HG02763 (cell line): Measurements from ENCODE around the gene TKFC.
"Not testable (repeated sequence)": the region's sequence is repeated elsewhere in the genome, so short reads cannot be mapped to it uniquely, and the experiment has no call there.

Experiments
- ATAC-seq: cut with Tn5 transposase; IDR thresholded peaks from one replicate; pipeline ENCODE4 v1.9.1; 2021; ENCODE audit warnings: mild to moderate bottlenecking, moderate library complexity; ENCODE audit not compliant: unreplicated experiment

Gene TKFC

DNA sequence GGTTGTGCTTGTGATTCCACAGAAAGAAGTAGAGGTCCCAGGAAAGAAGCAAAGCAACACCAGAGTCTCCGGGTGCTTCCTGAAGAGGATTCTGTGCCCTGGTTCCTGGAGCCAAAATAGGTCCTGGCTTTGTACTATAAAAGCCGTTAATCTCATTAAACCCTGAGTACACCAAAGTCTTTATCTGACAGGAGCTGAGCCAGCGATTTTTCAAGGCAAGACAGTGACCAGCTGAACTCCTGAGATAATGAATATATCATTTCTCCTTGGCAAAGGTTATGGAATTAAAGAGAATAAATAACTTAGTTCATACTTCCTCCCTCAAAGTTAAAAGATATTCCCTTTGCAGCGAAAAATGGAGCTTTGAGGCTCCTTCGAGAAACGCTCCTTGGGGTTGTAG is 34.4 kb downstream of the TKFC start:
- ATAC-seq: no peak

DNA sequence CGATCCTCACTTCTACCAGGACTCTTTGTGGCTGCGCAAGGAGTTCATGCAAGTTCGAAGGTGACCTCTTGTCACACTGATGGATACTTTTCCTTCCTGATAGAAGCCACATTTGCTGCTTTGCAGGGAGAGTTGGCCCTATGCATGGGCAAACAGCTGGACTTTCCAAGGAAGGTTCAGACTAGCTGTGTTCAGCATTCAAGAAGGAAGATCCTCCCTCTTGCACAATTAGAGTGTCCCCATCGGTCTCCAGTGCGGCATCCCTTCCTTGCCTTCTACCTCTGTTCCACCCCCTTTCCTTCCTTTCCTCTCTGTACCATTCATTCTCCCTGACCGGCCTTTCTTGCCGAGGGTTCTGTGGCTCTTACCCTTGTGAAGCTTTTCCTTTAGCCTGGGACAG is 35.6 kb downstream of the TKFC start:
- ATAC-seq: no peak

DNA sequence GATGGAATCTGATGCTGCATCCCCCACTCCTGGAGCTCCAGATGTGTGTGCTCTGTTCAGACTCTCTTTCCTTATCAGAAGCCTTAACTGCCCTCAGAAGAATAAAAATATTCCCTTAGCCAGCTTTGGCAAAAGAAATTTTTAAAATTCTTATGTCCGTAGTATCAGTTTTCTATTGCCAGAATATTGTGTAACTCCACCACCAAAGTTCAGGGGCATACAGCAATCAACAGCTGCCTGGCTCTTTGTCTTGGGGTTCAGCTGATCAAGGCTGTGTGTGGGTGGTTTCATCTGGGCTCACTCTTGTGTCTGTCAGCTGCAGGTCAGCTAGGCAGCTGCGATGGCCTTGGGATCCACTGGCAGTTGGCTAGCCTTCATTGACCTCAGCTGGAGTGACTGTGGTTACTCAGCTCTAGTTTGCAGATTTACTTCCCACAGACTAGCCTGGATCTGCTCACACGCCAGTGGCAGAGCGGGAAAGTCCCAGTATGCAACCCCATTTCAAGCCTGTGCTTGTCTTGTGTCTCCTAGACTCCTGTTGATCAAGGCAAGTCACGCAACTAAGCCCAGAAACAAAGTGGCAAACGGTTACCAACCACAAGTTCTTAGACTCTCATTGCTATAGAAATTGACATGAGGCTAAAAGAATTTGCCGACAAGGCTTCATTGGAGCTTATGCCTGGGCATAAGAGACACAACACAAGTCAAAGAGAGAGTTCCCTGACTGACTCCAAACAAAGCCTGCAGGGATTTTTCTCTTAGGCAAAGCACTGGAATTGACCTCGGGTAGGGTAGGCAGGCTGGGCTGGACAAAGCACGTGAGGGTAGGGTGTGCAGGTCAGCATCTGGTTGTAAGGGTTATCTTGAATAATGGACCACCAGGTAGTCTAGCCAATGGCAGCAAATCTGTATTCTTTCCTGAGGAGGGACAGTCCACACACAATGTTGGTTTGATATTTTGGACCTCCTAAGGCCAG is 36.6 kb downstream of the TKFC start:
- no peak for ATAC-seq

- ATAC-seq: no peak
Measured at GRCh38 chr11:61370349-61371005, 37.4 kb downstream of the TKFC start.

DNA sequence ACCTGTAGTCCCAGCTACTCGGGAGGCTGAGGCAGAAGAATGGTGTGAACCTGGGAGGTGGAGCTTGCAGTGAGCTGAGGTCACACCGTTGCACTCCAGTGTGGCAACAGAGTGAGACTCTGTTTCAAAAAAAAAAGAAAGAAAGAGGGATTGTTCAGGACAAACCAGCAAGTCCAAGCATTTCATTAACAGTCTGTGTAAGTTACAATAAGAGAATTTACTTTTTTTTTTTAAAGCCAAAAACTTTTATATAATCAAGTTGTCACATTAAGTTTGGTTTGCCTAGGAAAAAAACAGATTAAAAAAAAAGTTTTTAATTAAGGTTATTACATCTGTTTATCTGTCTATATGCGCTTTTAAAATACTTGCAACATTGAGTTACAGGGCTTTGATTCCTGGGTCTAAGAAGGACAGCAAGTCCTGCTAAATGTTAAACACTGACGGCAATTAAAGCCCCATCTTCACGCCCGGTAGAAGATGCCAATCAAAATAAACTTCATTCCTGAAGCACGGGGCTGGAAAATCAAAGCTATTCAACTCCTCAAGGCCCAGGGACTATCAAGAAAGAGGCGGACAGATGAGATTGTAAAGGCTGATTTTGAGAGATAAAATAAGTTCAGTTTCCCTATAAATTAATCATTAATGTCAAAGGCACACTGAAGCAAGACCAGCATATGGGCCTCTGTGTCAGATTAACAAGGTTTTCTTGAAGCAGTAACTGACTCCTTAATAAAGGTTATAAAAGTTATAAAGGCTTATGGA is 39.8 kb downstream of the TKFC start:
- ATAC-seq: no peak

DNA sequence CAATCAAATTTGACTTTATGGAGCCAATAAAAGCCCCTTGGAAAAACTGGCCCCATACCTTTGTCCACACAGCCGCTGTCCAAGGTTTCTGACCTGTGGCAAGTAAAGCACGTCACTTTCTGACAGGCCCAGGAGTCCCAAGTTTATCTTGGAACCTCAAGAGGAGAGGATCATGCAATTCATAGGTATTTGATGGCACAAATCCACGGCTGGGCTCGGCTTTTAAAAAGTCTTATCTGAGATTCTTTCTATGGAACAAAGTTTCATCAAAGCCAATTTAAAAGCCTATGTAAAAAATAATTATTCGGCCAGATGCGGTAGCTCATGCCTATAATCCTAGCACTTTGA is 42.7 kb downstream of the TKFC start:
- no peak for ATAC-seq

GRCh38 chr11:61377461-61378160 is 44.6 kb downstream of the TKFC start:
- no peak for ATAC-seq

DNA sequence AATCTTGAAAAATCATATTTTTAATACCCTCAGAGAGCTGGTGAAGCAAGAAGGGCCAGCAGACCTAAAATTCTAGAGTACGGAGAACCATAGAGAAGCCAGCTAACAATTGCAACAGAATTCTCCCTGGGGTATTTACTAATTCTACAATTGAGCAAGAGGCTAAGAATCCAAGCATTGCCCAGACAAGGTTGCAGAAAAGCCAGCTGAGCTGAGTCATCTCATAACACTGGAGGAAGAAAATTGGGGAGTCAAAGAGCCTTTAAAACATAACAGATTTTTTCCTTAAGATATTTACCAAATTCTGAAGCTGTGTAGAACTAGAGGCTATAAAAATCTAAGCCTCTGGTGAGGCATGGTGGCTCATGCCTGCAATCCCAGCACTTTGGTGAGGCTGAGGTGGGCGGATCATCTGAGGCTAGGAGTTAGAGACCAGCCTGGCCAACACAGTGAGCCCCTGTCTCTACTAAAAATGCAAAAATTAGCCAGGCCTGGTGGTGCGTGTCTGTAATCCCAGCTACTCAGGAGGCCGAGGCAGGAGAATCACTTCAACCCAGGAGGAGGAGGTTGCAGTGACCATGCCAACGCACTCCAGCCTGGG is 45.8 kb downstream of the TKFC start:
- ATAC-seq: no peak

DNA sequence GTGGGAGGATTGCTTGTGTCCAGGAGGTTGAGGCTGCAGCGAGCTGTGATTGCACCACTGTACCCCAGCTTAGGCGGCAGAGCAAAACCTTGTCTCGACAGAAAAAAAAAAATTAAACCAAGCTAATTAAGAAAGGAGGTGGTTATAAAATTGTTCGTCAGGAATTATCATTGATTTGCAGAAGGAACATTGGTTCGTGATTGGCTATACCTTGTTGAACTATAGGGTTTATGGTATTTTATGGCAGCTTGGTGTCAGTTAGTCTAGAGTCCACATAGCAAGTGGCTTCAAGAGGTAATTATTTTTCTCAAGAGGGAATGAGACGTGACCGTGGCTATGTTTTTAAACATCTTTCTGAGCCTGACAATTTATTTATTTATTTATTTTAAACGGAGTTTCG is 47.9 kb downstream of the TKFC start:
- no peak for ATAC-seq

- ATAC-seq: not testable (repeated sequence)
Measured at GRCh38 chr11:61383859-61384258, 50.8 kb downstream of the TKFC start.

DNA sequence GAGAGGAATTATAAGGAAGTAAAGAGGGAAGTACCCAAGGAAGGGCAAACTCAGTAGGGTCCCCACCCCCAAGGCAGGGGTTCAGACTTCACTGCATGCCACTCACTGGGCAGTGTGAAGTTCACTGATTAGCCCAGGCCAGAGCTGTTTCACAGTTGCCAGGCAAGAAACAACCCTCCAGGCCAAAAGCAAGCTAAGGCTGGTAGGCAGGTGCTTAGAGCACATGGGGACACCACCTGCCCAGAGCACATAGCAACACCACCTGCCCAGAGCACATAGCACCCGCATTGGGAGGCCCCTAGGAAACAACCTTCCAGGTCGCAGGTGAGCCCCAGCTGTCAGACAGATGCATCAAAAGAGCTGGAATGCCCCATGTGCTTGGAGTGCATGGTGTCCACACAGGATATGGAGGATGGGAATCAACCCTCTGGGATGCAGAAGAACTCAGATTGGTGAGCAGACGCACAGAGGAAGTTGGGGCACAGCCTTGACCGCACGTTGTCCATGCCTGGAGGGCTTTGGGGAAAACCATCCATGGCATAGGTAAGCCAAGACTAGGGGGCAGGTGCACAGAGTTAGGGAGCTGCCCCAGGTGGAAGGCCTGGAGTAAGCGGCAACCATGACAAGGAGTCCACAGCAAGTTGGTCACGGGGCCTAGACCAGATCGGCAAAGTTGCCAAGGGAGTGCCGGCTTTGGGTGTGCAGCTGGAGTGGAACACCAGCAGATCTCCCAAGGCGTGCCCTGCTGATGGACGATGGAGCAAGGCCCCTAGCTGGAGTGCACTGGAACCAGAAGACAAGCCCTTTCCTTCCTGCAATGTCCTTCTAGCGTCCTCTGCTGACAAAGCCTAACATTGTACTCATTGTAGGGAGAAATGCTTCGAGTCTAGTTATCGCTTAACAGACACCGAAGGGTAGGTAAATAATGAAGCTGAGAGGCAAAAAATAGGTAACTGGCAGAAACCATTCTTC is 51.5 kb downstream of the TKFC start:
- ATAC-seq: no peak

DNA sequence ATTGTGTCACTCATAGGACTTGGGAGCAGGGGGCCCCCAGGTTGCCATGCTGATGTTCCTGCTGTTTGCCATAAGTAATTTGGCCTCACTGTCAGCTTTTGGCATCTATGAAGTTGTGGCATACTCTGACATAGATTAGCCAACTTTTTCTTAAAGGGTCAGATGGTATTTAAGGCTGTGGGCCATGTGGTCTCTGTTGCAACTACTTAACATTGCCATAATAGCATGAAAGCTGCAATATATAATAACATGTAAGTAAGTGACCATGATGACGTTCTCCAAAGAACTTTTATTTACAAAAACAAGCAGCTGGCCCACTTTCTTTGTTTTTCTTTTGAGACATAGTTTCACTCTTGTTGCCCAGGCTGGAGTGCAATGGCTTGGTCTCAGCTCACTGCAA is 57.1 kb downstream of the TKFC start:
- no peak for ATAC-seq

- ATAC-seq: no peak
Measured at GRCh38 chr11:61392981-61393595, 60.1 kb downstream of the TKFC start.
